ENCODE data around the gene CACNA1E. TPM values are rescaled to one million over a fixed set of nuclear protein-coding genes. Genes with fewer than 3 reads are reported as not detected.

CACNA1E gene
- total and polyA plus RNA-seq, 7 experiments from 2014 or later: 0.07 TPM; not detected in 6

DNA sequence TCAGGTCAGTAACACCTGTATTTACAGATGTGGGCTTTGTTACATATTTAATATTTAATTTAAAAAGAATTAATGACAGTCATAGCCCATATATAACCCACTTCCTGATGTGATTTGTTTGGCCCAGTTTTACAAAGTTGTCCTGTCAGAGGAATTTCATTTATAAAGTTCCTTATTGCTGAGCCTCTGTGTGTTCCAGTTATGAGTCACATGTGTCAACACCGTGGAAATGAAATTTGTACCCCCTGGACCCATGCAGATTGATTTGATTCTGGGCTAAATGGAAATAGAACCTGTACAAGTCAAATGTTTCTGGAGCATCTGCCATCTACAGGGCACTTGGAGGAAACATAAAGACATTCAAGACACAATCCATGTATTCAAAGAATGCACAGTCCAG lies 149.2 kb downstream of the CACNA1E start:
- H3K27me3 ChIP-seq (ENCODE audit: control insufficient read depth in 2 of 2, insufficient read depth in 2 of 2, low read length in 2 of 2): no peaks in the 10 kb centered on the region
- Mint-ChIP-seq H3K4me1 (no peaks in the 10 kb centered on the region), H3K27me3 (peaks cover 0 to 32% (median 24%) of the 10 kb centered on the region in 5 donors), H3K27ac (no peak overlapping the region), H3K9me3 (no peaks in the 10 kb centered on the region), H3K4me3 (no peak overlapping the region), H3K36me3 (no peaks in the 10 kb centered on the region)
- H3K4me3 ChIP-seq (ENCODE audit: low read length): no peak overlapping the region
- no peaks in the 10 kb centered on the region for H3K4me1 ChIP-seq (ENCODE audit: control insufficient read depth in 2 of 2, insufficient read depth in 2 of 2, low read length in 2 of 2)
- intact Hi-C loops (cut with micrococcal nuclease): no loop called here
- POLR2A ChIA-PET: no interaction called here
- CTCF ChIA-PET: no interaction called here
- H3K9me3 ChIP-seq (ENCODE audit: control insufficient read depth in 2 of 3, low read length in 3 of 3): no peaks in the 10 kb centered on the region
- DNase-seq: no peak
- H3K36me3 ChIP-seq (ENCODE audit: control insufficient read depth in 2 of 3, insufficient read depth in 3 of 3, low read length in 3 of 3): no peaks in the 10 kb centered on the region
- ATAC-seq: no peak
- no peak overlapping the region for H3K27ac ChIP-seq (ENCODE audit: low read depth, low read length)

DNA sequence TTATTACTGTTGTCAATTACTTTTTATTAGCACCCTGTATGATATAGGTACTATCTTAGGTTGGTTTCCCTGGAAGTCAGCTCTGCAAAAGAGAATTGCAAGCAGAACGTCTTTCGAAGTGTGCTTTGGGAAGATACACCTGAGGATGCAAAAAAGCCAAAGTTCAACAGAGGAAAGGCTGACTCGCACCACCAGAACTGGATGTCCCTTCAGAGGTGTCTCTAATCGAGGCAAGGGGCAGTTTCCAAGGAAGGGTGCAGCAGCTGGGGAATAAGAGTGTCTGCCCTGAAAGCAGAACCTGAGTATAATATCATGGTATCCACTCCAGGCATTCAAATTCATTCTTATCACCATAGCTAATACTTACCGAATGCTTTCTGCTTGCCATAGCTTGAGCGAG lies 149.6 kb downstream of the CACNA1E start:
- Mint-ChIP-seq H3K27ac (no peak overlapping the region), H3K36me3 (no peaks in the 10 kb centered on the region), H3K9me3 (no peaks in the 10 kb centered on the region), H3K4me3 (no peak overlapping the region), H3K4me1 (no peaks in the 10 kb centered on the region), H3K27me3 (peaks cover 0 to 35% (median 25%) of the 10 kb centered on the region in 5 donors)
- ATAC-seq: no peak
- H3K36me3 ChIP-seq (ENCODE audit: control insufficient read depth in 2 of 3, insufficient read depth in 3 of 3, low read length in 3 of 3): no peaks in the 10 kb centered on the region
- CTCF ChIA-PET: no interaction called here
- no peak overlapping the region for H3K27ac ChIP-seq (ENCODE audit: low read depth, low read length)
- H3K27me3 ChIP-seq (ENCODE audit: control insufficient read depth in 2 of 2, insufficient read depth in 2 of 2, low read length in 2 of 2): no peaks in the 10 kb centered on the region
- no peaks in the 10 kb centered on the region for H3K9me3 ChIP-seq (ENCODE audit: control insufficient read depth in 2 of 3, low read length in 3 of 3)
- DNase-seq: no peak
- no peak overlapping the region for H3K4me3 ChIP-seq (ENCODE audit: low read length)
- H3K4me1 ChIP-seq (ENCODE audit: control insufficient read depth in 2 of 2, insufficient read depth in 2 of 2, low read length in 2 of 2): no peaks in the 10 kb centered on the region
- POLR2A ChIA-PET: no interaction called here
- intact Hi-C loops (cut with micrococcal nuclease): no loop called here

DNA sequence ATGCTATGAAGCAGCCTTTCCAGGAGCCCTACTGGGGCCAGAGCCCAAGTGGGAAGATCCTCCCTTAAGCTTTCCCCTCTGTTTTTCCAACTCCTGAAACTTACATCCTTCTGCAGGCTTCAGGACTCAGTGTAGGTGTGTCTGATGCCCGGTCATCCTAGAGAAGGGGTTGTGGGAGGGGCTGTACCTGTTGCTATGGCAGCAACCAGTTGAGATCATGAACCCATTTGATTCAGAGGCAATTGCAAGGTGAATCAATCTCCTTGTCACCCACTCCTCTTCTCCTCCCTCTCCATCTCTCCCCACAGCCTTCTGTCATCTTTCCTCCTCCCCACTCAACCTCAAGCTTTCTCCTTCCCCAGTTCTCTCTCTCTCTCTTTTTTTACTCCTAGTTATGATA lies 151.8 kb downstream of the CACNA1E start:
- ChIA-PET POLR2A (no interaction called here), CTCF (no interaction called here)
- H3K36me3 Mint-ChIP-seq: no peaks in the 10 kb centered on the region
- ATAC-seq (no peak), DNase-seq (no peak)
- H3K27me3 ChIP-seq (ENCODE audit: control insufficient read depth in 2 of 2, insufficient read depth in 2 of 2, low read length in 2 of 2): no peaks in the 10 kb centered on the region
- peaks cover 0 to 47% (median 34%) of the 10 kb centered on the region in 5 donors for H3K27me3 Mint-ChIP-seq
- H3K4me1 Mint-ChIP-seq: no peaks in the 10 kb centered on the region
- no peak overlapping the region for H3K27ac Mint-ChIP-seq
- no peak overlapping the region for H3K27ac ChIP-seq (ENCODE audit: low read depth, low read length)
- intact Hi-C loops (cut with micrococcal nuclease): no loop called here
- H3K4me3 Mint-ChIP-seq: no peak overlapping the region
- H3K36me3 ChIP-seq (ENCODE audit: control insufficient read depth in 2 of 3, insufficient read depth in 3 of 3, low read length in 3 of 3): no peaks in the 10 kb centered on the region
- peaks cover 0 to 3% (median 0%) of the 10 kb centered on the region in 11 donors for H3K9me3 Mint-ChIP-seq
- no peak overlapping the region for H3K4me3 ChIP-seq (ENCODE audit: low read length)
- H3K9me3 ChIP-seq (ENCODE audit: control insufficient read depth in 2 of 3, low read length in 3 of 3): no peaks in the 10 kb centered on the region
- H3K4me1 ChIP-seq (ENCODE audit: control insufficient read depth in 2 of 2, insufficient read depth in 2 of 2, low read length in 2 of 2): no peaks in the 10 kb centered on the region

DNA sequence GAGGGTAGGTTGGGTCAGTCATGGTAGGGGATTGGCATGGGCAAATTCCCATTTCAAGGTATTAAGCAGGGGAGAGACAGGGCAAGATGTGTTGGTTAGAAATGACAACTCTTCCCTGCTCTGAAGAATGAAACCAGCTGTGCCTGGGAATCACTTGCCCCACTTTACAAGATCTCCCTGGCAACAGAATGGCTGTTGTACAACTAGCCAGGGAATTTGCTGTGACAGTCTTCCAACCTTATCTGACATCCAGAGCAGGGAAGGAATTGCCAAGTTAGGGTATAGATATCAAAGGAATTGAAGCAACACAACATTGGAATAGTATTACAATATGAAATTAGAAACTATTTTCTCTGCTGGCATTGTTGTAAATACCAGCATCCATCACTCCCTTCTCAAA lies 154.7 kb downstream of the CACNA1E start:
- intact Hi-C loops (cut with micrococcal nuclease): no loop called here
- CTCF ChIA-PET: no interaction called here
- no peak overlapping the region for H3K27ac Mint-ChIP-seq

DNA sequence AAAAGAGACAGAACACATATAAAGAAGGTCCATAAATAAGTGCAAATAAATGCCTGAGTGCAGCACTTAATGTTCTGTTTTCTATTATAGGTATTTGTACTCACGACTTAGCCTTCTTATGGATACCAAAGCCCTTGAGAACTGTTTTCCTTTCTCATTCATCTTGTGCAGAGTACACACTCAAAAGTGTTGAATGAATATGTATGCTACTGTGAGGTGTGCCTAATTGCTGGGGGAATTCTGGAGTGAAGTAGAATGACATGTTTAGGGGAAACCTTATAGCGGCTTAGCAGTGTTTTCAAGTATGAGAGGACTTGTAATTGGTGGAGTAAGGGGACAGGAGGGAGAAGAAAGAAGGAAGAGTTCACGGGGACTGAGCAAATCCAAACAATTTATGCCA lies 157.6 kb downstream of the CACNA1E start:
- no peaks in the 10 kb centered on the region for H3K36me3 Mint-ChIP-seq
- Histone ChIP-seq H3K27ac (ENCODE audit: low read depth, low read length) (no peak overlapping the region), H3K4me1 (ENCODE audit: control insufficient read depth in 2 of 2, insufficient read depth in 2 of 2, low read length in 2 of 2) (no peaks in the 10 kb centered on the region), H3K9me3 (ENCODE audit: control insufficient read depth in 2 of 3, low read length in 3 of 3) (no peaks in the 10 kb centered on the region), H3K27me3 (ENCODE audit: control insufficient read depth in 2 of 2, insufficient read depth in 2 of 2, low read length in 2 of 2) (no peaks in the 10 kb centered on the region), H3K36me3 (ENCODE audit: control insufficient read depth in 2 of 3, insufficient read depth in 3 of 3, low read length in 3 of 3) (no peaks in the 10 kb centered on the region), H3K4me3 (ENCODE audit: low read length) (no peak overlapping the region)
- no peak overlapping the region for H3K27ac Mint-ChIP-seq
- no peaks in the 10 kb centered on the region for H3K4me1 Mint-ChIP-seq
- intact Hi-C loops (cut with micrococcal nuclease): no loop called here
- ChIA-PET POLR2A (no interaction called here), CTCF (no interaction called here)
- H3K9me3 Mint-ChIP-seq: peaks cover 0 to 3% (median 0%) of the 10 kb centered on the region in 11 donors
- DNase-seq: no peak
- no peak for ATAC-seq
- H3K4me3 Mint-ChIP-seq: no peak overlapping the region
- H3K27me3 Mint-ChIP-seq: peaks cover 0 to 60% (median 35%) of the 10 kb centered on the region in 5 donors

More for the DNA sequence above, 154.7 kb downstream of the CACNA1E start:
- H3K27me3 ChIP-seq (ENCODE audit: control insufficient read depth in 2 of 2, insufficient read depth in 2 of 2, low read length in 2 of 2): no peaks in the 10 kb centered on the region
- no peaks in the 10 kb centered on the region for H3K4me1 Mint-ChIP-seq
- no peaks in the 10 kb centered on the region for H3K4me1 ChIP-seq (ENCODE audit: control insufficient read depth in 2 of 2, insufficient read depth in 2 of 2, low read length in 2 of 2)
- H3K4me3 Mint-ChIP-seq: no peak overlapping the region
- POLR2A ChIA-PET: no interaction called here
- H3K9me3 Mint-ChIP-seq: peaks cover 0 to 3% (median 0%) of the 10 kb centered on the region in 11 donors
- H3K27me3 Mint-ChIP-seq: peaks cover 0 to 53% (median 24%) of the 10 kb centered on the region in 5 donors
- H3K27ac ChIP-seq (ENCODE audit: low read depth, low read length): no peak overlapping the region
- ATAC-seq: no peak
- no peaks in the 10 kb centered on the region for H3K36me3 ChIP-seq (ENCODE audit: control insufficient read depth in 2 of 3, insufficient read depth in 3 of 3, low read length in 3 of 3)
- no peak overlapping the region for H3K4me3 ChIP-seq (ENCODE audit: low read length)
- H3K36me3 Mint-ChIP-seq: no peaks in the 10 kb centered on the region
- no peak for DNase-seq
- H3K9me3 ChIP-seq (ENCODE audit: control insufficient read depth in 2 of 3, low read length in 3 of 3): no peaks in the 10 kb centered on the region

DNA sequence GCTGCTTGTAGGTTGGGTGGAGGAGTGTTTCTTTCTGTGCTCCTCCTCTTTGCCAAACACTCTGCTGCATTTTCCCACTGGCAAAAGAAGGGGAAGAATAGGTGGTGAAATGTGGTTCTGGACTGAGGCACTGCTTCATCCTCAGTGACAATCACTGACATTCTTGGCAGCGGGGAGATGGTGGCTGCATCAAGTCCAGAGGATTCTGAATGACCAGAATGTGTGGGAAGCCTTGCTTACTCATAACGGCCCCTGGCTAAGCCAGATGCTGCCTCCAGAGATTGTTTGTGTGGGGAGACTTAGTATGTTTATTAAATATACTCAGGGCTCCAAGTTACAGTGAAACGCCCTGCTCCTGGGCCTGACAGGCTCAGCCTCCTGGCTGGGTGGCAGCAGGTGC lies 160.3 kb downstream of the CACNA1E start:
- H3K36me3 Mint-ChIP-seq: no peaks in the 10 kb centered on the region
- H3K4me3 ChIP-seq (ENCODE audit: low read length): no peak overlapping the region
- H3K9me3 Mint-ChIP-seq: peaks cover 0 to 2% (median 0%) of the 10 kb centered on the region in 11 donors
- no peaks in the 10 kb centered on the region for H3K27me3 ChIP-seq (ENCODE audit: control insufficient read depth in 2 of 2, insufficient read depth in 2 of 2, low read length in 2 of 2)
- ChIA-PET CTCF (no interaction called here), POLR2A (no interaction called here)
- peaks cover 3 to 54% (median 34%) of the 10 kb centered on the region in 5 donors for H3K27me3 Mint-ChIP-seq
- ATAC-seq (no peak), DNase-seq (no peak)
- H3K36me3 ChIP-seq (ENCODE audit: control insufficient read depth in 2 of 3, insufficient read depth in 3 of 3, low read length in 3 of 3): no peaks in the 10 kb centered on the region
- H3K9me3 ChIP-seq (ENCODE audit: control insufficient read depth in 2 of 3, low read length in 3 of 3): no peaks in the 10 kb centered on the region
- H3K4me1 ChIP-seq (ENCODE audit: control insufficient read depth in 2 of 2, insufficient read depth in 2 of 2, low read length in 2 of 2): no peaks in the 10 kb centered on the region
- intact Hi-C loops (cut with micrococcal nuclease): no loop called here
- H3K27ac ChIP-seq (ENCODE audit: low read depth, low read length): no peak overlapping the region
- no peak overlapping the region for H3K27ac Mint-ChIP-seq
- H3K4me1 Mint-ChIP-seq: no peaks in the 10 kb centered on the region
- H3K4me3 Mint-ChIP-seq: no peak overlapping the region

DNA sequence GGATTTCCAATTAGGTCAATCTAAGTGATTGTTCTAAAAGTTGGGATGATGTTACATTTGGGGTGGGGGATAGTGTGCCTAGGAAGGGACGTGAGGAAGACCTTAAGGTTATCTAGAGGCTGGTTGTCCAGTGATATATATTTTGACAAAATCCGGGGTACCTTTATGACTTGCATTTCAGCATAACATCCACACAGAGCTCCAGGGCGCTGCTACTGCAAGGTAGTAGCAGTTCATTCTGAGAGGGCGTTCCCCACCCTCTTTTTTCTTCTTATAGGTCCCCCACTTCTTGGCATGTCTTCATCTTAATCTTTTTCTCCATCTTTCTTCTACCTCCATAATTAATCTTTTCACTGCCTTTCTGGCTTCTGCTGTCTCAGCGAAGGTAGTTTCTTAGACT lies 161.9 kb downstream of the CACNA1E start:
- Mint-ChIP-seq H3K4me1 (no peaks in the 10 kb centered on the region), H3K9me3 (no peaks in the 10 kb centered on the region), H3K27me3 (peaks cover 7 to 55% (median 33%) of the 10 kb centered on the region in 5 donors), H3K4me3 (no peak overlapping the region), H3K36me3 (no peaks in the 10 kb centered on the region), H3K27ac (no peak overlapping the region)
- ChIA-PET CTCF (no interaction called here), POLR2A (no interaction called here)
- DNase-seq: no peak
- Histone ChIP-seq H3K4me1 (ENCODE audit: control insufficient read depth in 2 of 2, insufficient read depth in 2 of 2, low read length in 2 of 2) (no peaks in the 10 kb centered on the region), H3K9me3 (ENCODE audit: control insufficient read depth in 2 of 3, low read length in 3 of 3) (no peaks in the 10 kb centered on the region), H3K27ac (ENCODE audit: low read depth, low read length) (no peak overlapping the region), H3K27me3 (ENCODE audit: control insufficient read depth in 2 of 2, insufficient read depth in 2 of 2, low read length in 2 of 2) (no peaks in the 10 kb centered on the region), H3K4me3 (ENCODE audit: low read length) (no peak overlapping the region), H3K36me3 (ENCODE audit: control insufficient read depth in 2 of 3, insufficient read depth in 3 of 3, low read length in 3 of 3) (no peaks in the 10 kb centered on the region)
- intact Hi-C loops (cut with micrococcal nuclease): no loop called here
- ATAC-seq: no peak

Data from naive thymus-derived CD4-positive, alpha-beta T cell (primary cell).